Sigmoid colon (tissue), 7 donors: ENCODE measurements around the gene VSTM2L. TPM values are rescaled to one million over a fixed set of nuclear protein-coding genes. Genes with fewer than 3 reads are reported as not detected.

Experiments
- DNase-seq: peaks from one replicate; pipeline ENCODE4 v3.0.0-alpha.2; 2019
- H3K27ac ChIP-seq, 4 donors: fragments of 200-600 bp; sonication (generic); one replicate each; pipeline ENCODE4 v1.5.1; 2016 to 2019; ENCODE audit warnings: mild to moderate bottlenecking in 1 of 4
- H3K27me3 ChIP-seq, 3 donors: fragments of 200-600 bp; sonication (generic); one replicate each; pipeline ENCODE4 v1.5.1; 2019; ENCODE audit warnings: mild to moderate bottlenecking in 1 of 3
- H3K36me3 ChIP-seq, 4 donors: fragments of 200-600 bp; sonication (generic); one replicate each; pipeline ENCODE4 v1.5.1; 2016 to 2019
- H3K4me1 ChIP-seq, 4 donors: fragments of 200-600 bp; sonication (generic); one replicate each; pipeline ENCODE4 v1.5.1; 2017 to 2019
- H3K4me3 ChIP-seq, 4 donors: fragments of 200-600 bp; sonication (generic); one replicate each; pipeline ENCODE4 v1.5.1; 2017 to 2019; ENCODE audit warnings: mild to moderate bottlenecking in 2 of 4, moderate library complexity in 1 of 4
- H3K9me3 ChIP-seq, 4 donors: fragments of 200-600 bp in 3 of 4; sonication (generic) in 3 of 4; one replicate each; pipeline versions ENCODE4 v1.5.1 to v1.6.1; 2013 to 2019
- CTCF ChIP-seq, 4 experiments: fragments of 450-650 bp in 3 of 4; fragments of 200-600 bp in 1 of 4; IDR thresholded peaks; one replicate each; pipeline ENCODE4 v1.5.1; 2016 to 2019; ENCODE audit warnings: antibody characterized with exemption in 4 of 4, mild to moderate bottlenecking in 3 of 4, moderate library complexity in 2 of 4
- EP300 ChIP-seq, 4 donors: sonication (generic); formaldehyde crosslinking; IDR thresholded peaks; one replicate each; pipeline ENCODE4 v1.6.1; 2017; ENCODE audit warnings: antibody characterized with exemption in 4 of 4
- POLR2A ChIP-seq, 2 donors: fragments of 450-650 bp; IDR thresholded peaks; one replicate each; pipeline ENCODE4 v1.6.1; 2016; ENCODE audit warnings: antibody characterized with exemption in 2 of 2, mild to moderate bottlenecking in 2 of 2, moderate library complexity in 2 of 2
- POLR2AphosphoS5 ChIP-seq, 4 donors: sonication (generic); formaldehyde crosslinking; IDR thresholded peaks; one replicate each; pipeline ENCODE4 v1.6.1; 2017; ENCODE audit warnings: antibody characterized with exemption in 4 of 4
- WGBS, 2 donors: extraction: QIAGEN DNeasy Blood & Tissue Kit; methylation state at CpG; one replicate each; pipeline ENCODE4 v1.1.7; 2013; 5-methylcytosine and 5-hydroxymethylcytosine counted together
- intact Hi-C: fragments of 100-400 bp; cut with DNase I; formaldehyde crosslinking; loops from one replicate; pipeline ENCODE4 v1.15.1; 2023
- polyA plus RNA-seq, 3 donors: library from polyadenylated mRNA; stranded (reverse); fragments of 200-250 nt; gene quantifications; one replicate each; pipeline ENCODE4 v1.2.3, GENCODE V29; 2013
- total RNA-seq, 4 donors: library from RNA; depleted of rRNA; stranded (reverse); fragments of >200 nt; gene quantifications; one replicate each; pipeline ENCODE4 v1.1.0, GENCODE V29; 2016
- donor health status: healthy with polysubstance abuse.
- donor health status: Bipolar disorder and iron deficiency.
- donor health status: healthy.

The VSTM2L gene
- total and polyA plus RNA-seq, 7 donors, result 1.5 to 3.4 (median 2.5) TPM; not detected in 2

- Histone ChIP-seq H3K4me3 (no peak overlapping the region), H3K4me1 (peaks cover 0 to 32% (median 23%) of the 10 kb centered on the region in 4 donors), H3K9me3 (no peaks in the 10 kb centered on the region), H3K36me3 (no peaks in the 10 kb centered on the region), H3K27me3 (peaks cover 0 to 75% (median 10%) of the 10 kb centered on the region in 3 donors), H3K27ac (peak overlapping the region in 2 of 4 donors; percentile 43 to 59)
- 15 to 27% methylated on average over 21 of the region's 21 CpGs for WGBS, 2 donors
- no peak for DNase-seq
- intact Hi-C loops, result no loop called here
- no peak for TF ChIP-seq POLR2AphosphoS5 (IDR thresholded peaks at IDR 0.05)
- TF ChIP-seq POLR2A (IDR thresholded peaks at IDR 0.05), result no peak
- no peak for TF ChIP-seq CTCF (IDR thresholded peaks at IDR 0.05)
- TF ChIP-seq EP300 (IDR thresholded peaks at IDR 0.05), result no peak
Observed at GRCh38 chr20:37915800-37916570, 13.1 kb downstream of the VSTM2L start.

GRCh38 chr20:37917461-37917860, 14.5 kb downstream of the VSTM2L start:
- Histone ChIP-seq H3K27me3 (peaks cover 0 to 63% (median 10%) of the 10 kb centered on the region in 3 donors), H3K36me3 (no peaks in the 10 kb centered on the region), H3K27ac (no peak overlapping the region), H3K4me3 (no peak overlapping the region), H3K9me3 (no peaks in the 10 kb centered on the region), H3K4me1 (peaks cover 0 to 26% (median 23%) of the 10 kb centered on the region in 4 donors)
- intact Hi-C loops, result no loop called here
- DNase-seq, result no peak
- TF ChIP-seq POLR2A (IDR thresholded peaks at IDR 0.05) (no peak), CTCF (IDR thresholded peaks at IDR 0.05) (no peak), EP300 (IDR thresholded peaks at IDR 0.05) (no peak), POLR2AphosphoS5 (IDR thresholded peaks at IDR 0.05) (no peak)
- WGBS, 2 donors, result 54 to 79% methylated on average over 12 of the region's 12 CpGs

- peaks cover 0 to 57% (median 10%) of the 10 kb centered on the region in 3 donors for H3K27me3 ChIP-seq
- no peak overlapping the region for H3K27ac ChIP-seq
- H3K36me3 ChIP-seq, result no peaks in the 10 kb centered on the region
- no peak for DNase-seq
- H3K9me3 ChIP-seq, result no peaks in the 10 kb centered on the region
- 82 to 89% methylated on average over 6 of the region's 6 CpGs for WGBS, 2 donors
- peaks cover 0 to 25% (median 22%) of the 10 kb centered on the region in 4 donors for H3K4me1 ChIP-seq
- H3K4me3 ChIP-seq, result no peak overlapping the region
- intact Hi-C loops, result no loop called here
- no peak for TF ChIP-seq CTCF (IDR thresholded peaks at IDR 0.05)
- no peak for TF ChIP-seq EP300 (IDR thresholded peaks at IDR 0.05)
- no peak for TF ChIP-seq POLR2A (IDR thresholded peaks at IDR 0.05)
- no peak for TF ChIP-seq POLR2AphosphoS5 (IDR thresholded peaks at IDR 0.05)
Observed at GRCh38 chr20:37918035-37918434, 15.1 kb downstream of the VSTM2L start.

- intact Hi-C loops, result no loop called here
- no peak for DNase-seq
Observed at GRCh38 chr20:37919389-37920040, 16.6 kb downstream of the VSTM2L start.

More at GRCh38 chr20:37919389-37920040, 16.6 kb downstream of the VSTM2L start:
- no peaks in the 10 kb centered on the region for H3K9me3 ChIP-seq
- H3K27ac ChIP-seq, result no peak overlapping the region
- peaks cover 0 to 24% (median 20%) of the 10 kb centered on the region in 4 donors for H3K4me1 ChIP-seq
- WGBS, 2 donors, result 43 to 66% methylated on average over 5 of the region's 5 CpGs
- peaks cover 0 to 42% (median 0%) of the 10 kb centered on the region in 3 donors for H3K27me3 ChIP-seq
- no peaks in the 10 kb centered on the region for H3K36me3 ChIP-seq
- no peak overlapping the region for H3K4me3 ChIP-seq
- TF ChIP-seq EP300 (IDR thresholded peaks at IDR 0.05) (no peak), POLR2A (IDR thresholded peaks at IDR 0.05) (no peak), POLR2AphosphoS5 (IDR thresholded peaks at IDR 0.05) (no peak), CTCF (IDR thresholded peaks at IDR 0.05) (no peak)
